Prostate gland (tissue), 2 donors: ENCODE data around the gene ABHD11. TPM values are rescaled to one million over a fixed set of nuclear protein-coding genes. Genes with fewer than 3 reads are reported as not detected.

Experiments
- DNase-seq: peaks from one replicate; pipeline ENCODE4 v3.0.0-alpha.2; 2019; ENCODE audit warnings: low spot score
- H3K27ac ChIP-seq, 2 donors: fragments of 200-600 bp; sonication (generic); 2 replicates each; pipeline ENCODE4 v1.5.1; 2017 to 2019
- H3K27me3 ChIP-seq: fragments of 200-600 bp; sonication (generic); replicated peaks from 2 replicates; pipeline ENCODE4 v1.5.1; 2019; ENCODE audit not compliant: insufficient read depth
- H3K36me3 ChIP-seq, 2 donors: fragments of 200-600 bp; sonication (generic); 1 replicate in 1 of 2; 2 replicates in 1 of 2; pipeline versions ENCODE4 v1.5.1 to v1.8.1; 2017 to 2019
- H3K4me1 ChIP-seq: fragments of 200-600 bp; sonication (generic); replicated peaks from 2 replicates; pipeline ENCODE4 v1.5.1; 2019
- H3K4me3 ChIP-seq, 2 donors: fragments of 200-600 bp; sonication (generic); 2 replicates each; pipeline ENCODE4 v1.5.1; 2017 to 2019
- H3K9me3 ChIP-seq: fragments of 200-600 bp; sonication (generic); 2 replicates; pipeline ENCODE4 v1.5.1; 2017
- POLR2A ChIP-seq: fragments of 450-650 bp; IDR thresholded peaks from one replicate; pipeline ENCODE4 v1.6.1; 2016; ENCODE audit warnings: antibody characterized with exemption, mild to moderate bottlenecking
- POLR2AphosphoS5 ChIP-seq: sonication (generic); formaldehyde crosslinking; IDR thresholded peaks from one replicate; pipeline ENCODE4 v1.6.1; 2017; ENCODE audit warnings: antibody characterized with exemption
- WGBS: methylation state at CpG from one replicate; pipeline ENCODE4 v1.1.5; 2018; 5-methylcytosine and 5-hydroxymethylcytosine counted together
- intact Hi-C: fragments of 100-400 bp; cut with DNase I; formaldehyde crosslinking; loops from one replicate; pipeline ENCODE4 v1.14.2; 2022
- total RNA-seq, 2 donors: library from RNA; depleted of rRNA; stranded (reverse); fragments of >200 nt; gene quantifications; one replicate each; pipeline ENCODE4 v1.1.0, GENCODE V29; 2016
- TF ChIP-seq, protein P1 (sequence below), 4 experiments: fragments of 200-600 bp in 2 of 4; fragments of 450-650 bp in 2 of 4; sonication (generic) in 2 of 4; IDR thresholded peaks; 1 replicate in 3 of 4; 2 replicates in 1 of 4; pipeline ENCODE4 v1.5.1; 2016 to 2019; ENCODE audit warnings: antibody characterized with exemption in 4 of 4, mild to moderate bottlenecking in 2 of 4, moderate library complexity in 2 of 4

The ABHD11 gene
- total RNA-seq, 2 donors from 2014 or later, result 55.2 to 87.8 TPM

DNA sequence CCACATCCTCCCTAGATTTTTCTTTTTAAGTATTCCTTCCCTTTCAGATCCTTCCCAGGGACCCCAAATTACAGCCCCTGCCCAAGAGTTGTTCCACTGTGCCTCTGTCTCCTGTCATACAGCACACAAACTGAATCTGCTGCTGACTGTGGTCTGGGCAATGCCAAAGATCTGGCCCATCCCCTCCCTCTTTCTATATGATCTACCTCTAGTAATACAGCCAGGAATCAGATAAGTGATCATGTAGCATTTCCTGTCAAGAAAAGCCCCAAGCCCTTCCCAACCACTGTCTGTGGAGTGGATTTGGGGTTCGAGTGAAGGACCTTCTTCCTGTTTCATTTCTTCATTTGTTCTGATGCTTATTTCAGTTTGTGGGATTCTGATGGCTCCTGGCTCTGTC lies 25.8 kb downstream of the ABHD11 start:
- H3K36me3 ChIP-seq, result no peaks in the 10 kb centered on the region
- no peaks in the 10 kb centered on the region for H3K9me3 ChIP-seq
- H3K27ac ChIP-seq, result no peak overlapping the region
- H3K4me1 ChIP-seq, result no peaks in the 10 kb centered on the region
- 96% methylated on average over 1 of the region's 1 CpG for WGBS
- no peaks in the 10 kb centered on the region for H3K27me3 ChIP-seq
- no peak overlapping the region for H3K4me3 ChIP-seq
- intact Hi-C loops, result no loop called here
- TF ChIP-seq POLR2A (no peak), POLR2AphosphoS5 (no peak)
- TF ChIP-seq, protein P1, sequence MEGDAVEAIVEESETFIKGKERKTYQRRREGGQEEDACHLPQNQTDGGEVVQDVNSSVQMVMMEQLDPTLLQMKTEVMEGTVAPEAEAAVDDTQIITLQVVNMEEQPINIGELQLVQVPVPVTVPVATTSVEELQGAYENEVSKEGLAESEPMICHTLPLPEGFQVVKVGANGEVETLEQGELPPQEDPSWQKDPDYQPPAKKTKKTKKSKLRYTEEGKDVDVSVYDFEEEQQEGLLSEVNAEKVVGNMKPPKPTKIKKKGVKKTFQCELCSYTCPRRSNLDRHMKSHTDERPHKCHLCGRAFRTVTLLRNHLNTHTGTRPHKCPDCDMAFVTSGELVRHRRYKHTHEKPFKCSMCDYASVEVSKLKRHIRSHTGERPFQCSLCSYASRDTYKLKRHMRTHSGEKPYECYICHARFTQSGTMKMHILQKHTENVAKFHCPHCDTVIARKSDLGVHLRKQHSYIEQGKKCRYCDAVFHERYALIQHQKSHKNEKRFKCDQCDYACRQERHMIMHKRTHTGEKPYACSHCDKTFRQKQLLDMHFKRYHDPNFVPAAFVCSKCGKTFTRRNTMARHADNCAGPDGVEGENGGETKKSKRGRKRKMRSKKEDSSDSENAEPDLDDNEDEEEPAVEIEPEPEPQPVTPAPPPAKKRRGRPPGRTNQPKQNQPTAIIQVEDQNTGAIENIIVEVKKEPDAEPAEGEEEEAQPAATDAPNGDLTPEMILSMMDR (IDR thresholded peaks at IDR 0.05), result no peak
- no peak for DNase-seq

GRCh38 chr7:73708961-73709549 lies 29.5 kb downstream of the ABHD11 start:
- no peak for TF ChIP-seq POLR2AphosphoS5
- TF ChIP-seq, protein P1 (IDR thresholded peaks at IDR 0.05), result no peak
- TF ChIP-seq POLR2A, result no peak
- WGBS, result 95% methylated on average over 14 of the region's 16 CpGs
- Histone ChIP-seq H3K4me3 (no peak overlapping the region), H3K9me3 (no peaks in the 10 kb centered on the region), H3K36me3 (no peaks in the 10 kb centered on the region), H3K4me1 (peaks cover 6% of the 10 kb centered on the region), H3K27me3 (no peaks in the 10 kb centered on the region), H3K27ac (no peak overlapping the region)
- DNase-seq, result no peak
- intact Hi-C loops, result no loop called here

GRCh38 chr7:73707045-73707631 lies 31.5 kb downstream of the ABHD11 start:
- Histone ChIP-seq H3K27me3 (no peaks in the 10 kb centered on the region), H3K4me3 (no peak overlapping the region), H3K4me1 (peaks cover 6% of the 10 kb centered on the region), H3K27ac (no peak overlapping the region), H3K9me3 (no peaks in the 10 kb centered on the region), H3K36me3 (no peaks in the 10 kb centered on the region)
- peak; percentile 26 for TF ChIP-seq POLR2A
- TF ChIP-seq POLR2AphosphoS5, result peak; percentile 49
- TF ChIP-seq, protein P1 (IDR thresholded peaks at IDR 0.05), result no peak
- intact Hi-C loops, result no loop called here
- WGBS, result 50% methylated on average over 15 of the region's 15 CpGs
- peak; percentile 73 for DNase-seq

- Histone ChIP-seq H3K36me3 (no peaks in the 10 kb centered on the region), H3K27ac (no peak overlapping the region), H3K27me3 (no peaks in the 10 kb centered on the region), H3K9me3 (no peaks in the 10 kb centered on the region), H3K4me3 (no peak overlapping the region), H3K4me1 (peaks cover 6% of the 10 kb centered on the region)
- intact Hi-C loops, result no loop called here
- DNase-seq, result no peak
- TF ChIP-seq POLR2A (no peak), POLR2AphosphoS5 (no peak)
- TF ChIP-seq, protein P1 (IDR thresholded peaks at IDR 0.05), result no peak
- 83% methylated on average over 25 of the region's 25 CpGs for WGBS
Observed at GRCh38 chr7:73706126-73707044, 32.2 kb downstream of the ABHD11 start.
